Measurements from ENCODE around the gene PDGFC. TPM values are rescaled to one million over a fixed set of nuclear protein-coding genes. Genes with fewer than 3 reads are reported as not detected.

The PDGFC gene
- total RNA-seq, 1 donor from 2014 or later: 56.7 TPM

- peak overlapping the region; percentile 25 for H3K4me3 ChIP-seq (ENCODE audit: low read depth, low read length)
- DNase-seq (ENCODE audit: low read depth): no peak
- no peak for TF ChIP-seq CTCF (conservative IDR thresholded peaks at IDR 0.05; ENCODE audit: low read depth, low read length)
These were observed 10.2 kb downstream of the PDGFC start for GRCh38 chr4:156961196-156962057.

- no peak overlapping the region for H3K4me3 ChIP-seq (ENCODE audit: low read depth, low read length)
- TF ChIP-seq CTCF (conservative IDR thresholded peaks at IDR 0.05; ENCODE audit: low read depth, low read length): no peak
- no peak for DNase-seq (ENCODE audit: low read depth)
These were observed 12.3 kb downstream of the PDGFC start for GRCh38 chr4:156959298-156959702.

GRCh38 chr4:156958276-156959074 is 13.1 kb downstream of the PDGFC start:
- no peak overlapping the region for H3K4me3 ChIP-seq (ENCODE audit: low read depth, low read length)
- TF ChIP-seq CTCF (conservative IDR thresholded peaks at IDR 0.05; ENCODE audit: low read depth, low read length): no peak
- DNase-seq (ENCODE audit: low read depth): no peak

GRCh38 chr4:156957556-156957955 is 14.0 kb downstream of the PDGFC start:
- DNase-seq (ENCODE audit: low read depth): no peak

GRCh38 chr4:156956826-156957368 is 14.7 kb downstream of the PDGFC start:
- H3K4me3 ChIP-seq (ENCODE audit: low read depth, low read length): no peak overlapping the region
- no peak for DNase-seq (ENCODE audit: low read depth)
- no peak for TF ChIP-seq CTCF (conservative IDR thresholded peaks at IDR 0.05; ENCODE audit: low read depth, low read length)

More at GRCh38 chr4:156957556-156957955, 14.0 kb downstream of the PDGFC start:
- no peak overlapping the region for H3K4me3 ChIP-seq (ENCODE audit: low read depth, low read length)
- no peak for TF ChIP-seq CTCF (conservative IDR thresholded peaks at IDR 0.05; ENCODE audit: low read depth, low read length)

GRCh38 chr4:156956359-156956758 is 15.2 kb downstream of the PDGFC start:
- H3K4me3 ChIP-seq (ENCODE audit: low read depth, low read length): no peak overlapping the region
- no peak for DNase-seq (ENCODE audit: low read depth)
- TF ChIP-seq CTCF (conservative IDR thresholded peaks at IDR 0.05; ENCODE audit: low read depth, low read length): no peak
